Measurements from ENCODE around the gene IFFO2. TPM values are rescaled to one million over a fixed set of nuclear protein-coding genes. Genes with fewer than 3 reads are reported as not detected.
A peak's percentile ranks its signal among the peaks of the same experiment; 100 is the strongest.

IFFO2 gene
- total RNA-seq, 1 donor from 2014 or later, result 34.6 TPM

- Histone ChIP-seq H3K4me3 (no peak overlapping the region), H3K27ac (no peak overlapping the region), H3K27me3 (no peaks in the 10 kb centered on the region), H3K4me1 (peaks cover 27% of the 10 kb centered on the region), H3K36me3 (peaks cover 0 to 4% of the 10 kb centered on the region in 2 donors), H3K9me3 (no peaks in the 10 kb centered on the region)
- TF ChIP-seq POLR2A (IDR thresholded peaks at IDR 0.05), result no peak
- no peak for TF ChIP-seq POLR2AphosphoS5 (IDR thresholded peaks at IDR 0.05; ENCODE audit: insufficient read depth in 1 of 2, low read depth in 1 of 2)
- TF ChIP-seq CTCF (IDR thresholded peaks at IDR 0.05), result peak; percentile 48 to 76 (median 68)
- intact Hi-C loops (cut with DNase I), result loop anchor here (10.0 kb wide), 1 partner anchor 361 kb away; no protein-coding TSS in a partner anchor
- no peak for DNase-seq (ENCODE audit: extremely low spot score in 2 of 2)
Measured at GRCh38 chr1:18883636-18884418, 72.6 kb downstream of the IFFO2 start.

GRCh38 chr1:18883079-18883478 is 73.4 kb downstream of the IFFO2 start:
- Histone ChIP-seq H3K9me3 (no peaks in the 10 kb centered on the region), H3K36me3 (peaks cover 0 to 4% of the 10 kb centered on the region in 2 donors), H3K4me1 (peaks cover 27% of the 10 kb centered on the region), H3K4me3 (no peak overlapping the region), H3K27ac (no peak overlapping the region), H3K27me3 (no peaks in the 10 kb centered on the region)
- TF ChIP-seq POLR2AphosphoS5 (IDR thresholded peaks at IDR 0.05; ENCODE audit: insufficient read depth in 1 of 2, low read depth in 1 of 2) (no peak), POLR2A (IDR thresholded peaks at IDR 0.05) (no peak), CTCF (IDR thresholded peaks at IDR 0.05) (no peak)
- intact Hi-C loops (cut with DNase I), result loop anchor here (10.0 kb wide), 1 partner anchor 362 kb away; no protein-coding TSS in a partner anchor
- no peak for DNase-seq (ENCODE audit: extremely low spot score in 2 of 2)

GRCh38 chr1:18882486-18882885 is 74.0 kb downstream of the IFFO2 start:
- Histone ChIP-seq H3K4me1 (peaks cover 27% of the 10 kb centered on the region), H3K27ac (no peak overlapping the region)
- intact Hi-C loops (cut with DNase I), result loop anchor here (10.0 kb wide), 1 partner anchor 362 kb away; no protein-coding TSS in a partner anchor

GRCh38 chr1:18881642-18882431 is 74.6 kb downstream of the IFFO2 start:
- H3K4me1 ChIP-seq, result peaks cover 27% of the 10 kb centered on the region
- intact Hi-C loops (cut with DNase I), result loop anchor here (10.0 kb wide), 1 partner anchor 363 kb away; no protein-coding TSS in a partner anchor
- H3K9me3 ChIP-seq, result no peaks in the 10 kb centered on the region
- peaks cover 0 to 7% of the 10 kb centered on the region in 2 donors for H3K36me3 ChIP-seq
- no peak overlapping the region for H3K4me3 ChIP-seq
- DNase-seq (ENCODE audit: extremely low spot score in 2 of 2), result no peak
- TF ChIP-seq POLR2AphosphoS5 (IDR thresholded peaks at IDR 0.05; ENCODE audit: insufficient read depth in 1 of 2, low read depth in 1 of 2) (peak; percentile 34 to 50), CTCF (IDR thresholded peaks at IDR 0.05) (no peak)
- H3K27ac ChIP-seq, result no peak overlapping the region
- no peaks in the 10 kb centered on the region for H3K27me3 ChIP-seq

More at GRCh38 chr1:18882486-18882885, 74.0 kb downstream of the IFFO2 start:
- TF ChIP-seq POLR2AphosphoS5 (IDR thresholded peaks at IDR 0.05; ENCODE audit: insufficient read depth in 1 of 2, low read depth in 1 of 2), result no peak
- TF ChIP-seq CTCF (IDR thresholded peaks at IDR 0.05), result no peak
- no peak for TF ChIP-seq POLR2A (IDR thresholded peaks at IDR 0.05)
- no peak for DNase-seq (ENCODE audit: extremely low spot score in 2 of 2)
- H3K9me3 ChIP-seq, result no peaks in the 10 kb centered on the region
- no peaks in the 10 kb centered on the region for H3K27me3 ChIP-seq
- H3K4me3 ChIP-seq, result no peak overlapping the region
- peaks cover 0 to 4% of the 10 kb centered on the region in 2 donors for H3K36me3 ChIP-seq
